ENCODE results near the gene DUSP9.
"Not testable (repeated sequence)": the region's sequence is repeated elsewhere in the genome, so short reads cannot be mapped to it uniquely, and the experiment has no call there.

The DUSP9 gene

DNA sequence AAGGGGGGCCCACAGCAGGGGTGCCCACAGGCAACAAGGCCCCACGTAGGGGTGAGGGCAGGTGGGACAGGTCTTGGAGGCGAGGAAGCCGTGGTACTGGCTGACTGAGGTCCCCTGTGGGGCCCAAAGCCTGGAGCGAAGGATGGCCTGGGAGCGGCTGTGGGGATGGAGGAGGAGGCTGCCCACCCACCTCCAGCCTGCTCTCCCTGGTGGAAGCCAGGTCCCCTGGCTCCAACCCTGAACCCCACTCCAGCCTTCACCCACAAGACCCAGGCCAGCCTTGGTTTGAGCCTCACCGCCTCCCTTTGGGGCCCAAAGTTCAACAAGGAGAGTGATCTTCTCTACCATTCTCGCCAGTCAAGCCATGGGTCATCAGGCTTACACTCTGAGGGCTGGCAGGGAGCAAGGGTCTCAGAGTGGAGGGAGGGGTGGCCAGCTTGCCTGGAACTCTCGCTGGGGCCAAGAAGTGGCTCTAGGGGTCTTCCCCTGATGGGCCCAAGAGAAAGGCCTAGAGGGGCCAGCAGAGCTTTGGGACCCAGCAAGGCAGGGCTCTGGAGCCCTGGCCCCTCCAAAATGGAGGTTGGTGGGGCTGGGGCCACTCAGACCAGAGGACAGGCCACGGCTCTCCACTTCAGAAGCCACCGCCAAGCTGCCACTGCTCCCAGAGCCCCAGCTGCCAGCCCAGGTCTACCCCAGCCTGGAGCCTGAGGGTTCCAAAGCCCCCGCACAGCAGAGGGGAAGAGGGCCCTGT is 21.6 kb downstream of the DUSP9 start:
- no peak overlapping the region for H3K27ac Mint-ChIP-seq
- peaks cover 9% of the 10 kb centered on the region for H3K27me3 Mint-ChIP-seq
- no peaks in the 10 kb centered on the region for H3K9me3 Mint-ChIP-seq
- no peak overlapping the region for H3K4me3 Mint-ChIP-seq
- peaks cover 4% of the 10 kb centered on the region for H3K4me1 Mint-ChIP-seq (ENCODE audit: low read depth)
- H3K36me3 Mint-ChIP-seq (ENCODE audit: low read depth) = no peaks in the 10 kb centered on the region

DNA sequence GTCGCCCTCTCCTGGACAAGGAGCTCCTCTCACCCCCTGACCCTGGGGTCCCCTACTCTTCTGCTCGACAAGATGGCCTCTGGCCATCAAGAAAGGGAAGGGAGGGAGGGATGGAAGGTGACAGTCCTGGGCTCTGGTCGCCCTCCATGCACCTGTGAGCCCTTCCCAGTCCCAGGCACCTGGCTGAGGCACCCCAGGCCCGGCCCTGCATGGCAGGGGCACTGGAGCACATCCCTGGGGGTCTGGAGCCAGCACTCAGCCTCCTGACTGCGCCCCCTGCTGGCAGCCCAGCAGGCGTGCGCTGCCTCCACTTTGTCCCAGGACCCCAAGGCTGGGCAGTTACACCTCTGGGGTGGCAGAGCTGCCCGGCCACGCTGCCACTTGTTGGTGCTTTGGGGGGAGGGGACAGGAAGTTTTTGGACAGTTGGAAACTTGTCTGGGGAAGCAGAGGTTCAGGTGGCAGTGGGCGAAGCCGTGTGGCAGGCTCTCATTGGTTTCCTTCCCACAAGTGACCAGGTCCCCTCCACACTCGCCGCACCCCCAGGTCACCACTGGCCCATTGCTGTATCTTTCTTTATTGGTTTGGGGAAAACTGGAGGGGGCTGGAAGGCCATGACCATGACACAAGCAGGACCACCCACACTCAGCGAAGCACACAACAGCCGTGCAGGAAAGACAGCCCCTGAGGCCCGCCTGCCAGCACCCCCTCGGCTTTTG is 22.3 kb downstream of the DUSP9 start:
- H3K27me3 Mint-ChIP-seq = peaks cover 14% of the 10 kb centered on the region
- H3K4me3 Mint-ChIP-seq = no peak overlapping the region
- no peaks in the 10 kb centered on the region for H3K36me3 Mint-ChIP-seq (ENCODE audit: low read depth)
- no peaks in the 10 kb centered on the region for H3K9me3 Mint-ChIP-seq
- H3K4me1 Mint-ChIP-seq (ENCODE audit: low read depth) = peaks cover 8% of the 10 kb centered on the region
- no peak overlapping the region for H3K27ac Mint-ChIP-seq

GRCh38 chrX:153669901-153670731 is 23.1 kb downstream of the DUSP9 start:
- no peaks in the 10 kb centered on the region for H3K9me3 Mint-ChIP-seq
- no peaks in the 10 kb centered on the region for H3K36me3 Mint-ChIP-seq (ENCODE audit: low read depth)
- no peak overlapping the region for H3K4me3 Mint-ChIP-seq
- no peak overlapping the region for H3K27ac Mint-ChIP-seq
- H3K4me1 Mint-ChIP-seq (ENCODE audit: low read depth) = peaks cover 8% of the 10 kb centered on the region
- peaks cover 21% of the 10 kb centered on the region for H3K27me3 Mint-ChIP-seq

GRCh38 chrX:153670748-153671588 is 24.0 kb downstream of the DUSP9 start:
- Mint-ChIP-seq H3K27me3 (peaks cover 18% of the 10 kb centered on the region), H3K36me3 (ENCODE audit: low read depth) (no peaks in the 10 kb centered on the region), H3K27ac (no peak overlapping the region), H3K4me3 (no peak overlapping the region), H3K9me3 (no peaks in the 10 kb centered on the region), H3K4me1 (ENCODE audit: low read depth) (peaks cover 8% of the 10 kb centered on the region)

- Mint-ChIP-seq H3K9me3 (no peaks in the 10 kb centered on the region), H3K27ac (no peak overlapping the region), H3K4me1 (ENCODE audit: low read depth) (peaks cover 8% of the 10 kb centered on the region), H3K27me3 (peaks cover 18% of the 10 kb centered on the region), H3K4me3 (no peak overlapping the region), H3K36me3 (ENCODE audit: low read depth) (no peaks in the 10 kb centered on the region)
Observed at GRCh38 chrX:153671589-153672530, 24.9 kb downstream of the DUSP9 start.

DNA sequence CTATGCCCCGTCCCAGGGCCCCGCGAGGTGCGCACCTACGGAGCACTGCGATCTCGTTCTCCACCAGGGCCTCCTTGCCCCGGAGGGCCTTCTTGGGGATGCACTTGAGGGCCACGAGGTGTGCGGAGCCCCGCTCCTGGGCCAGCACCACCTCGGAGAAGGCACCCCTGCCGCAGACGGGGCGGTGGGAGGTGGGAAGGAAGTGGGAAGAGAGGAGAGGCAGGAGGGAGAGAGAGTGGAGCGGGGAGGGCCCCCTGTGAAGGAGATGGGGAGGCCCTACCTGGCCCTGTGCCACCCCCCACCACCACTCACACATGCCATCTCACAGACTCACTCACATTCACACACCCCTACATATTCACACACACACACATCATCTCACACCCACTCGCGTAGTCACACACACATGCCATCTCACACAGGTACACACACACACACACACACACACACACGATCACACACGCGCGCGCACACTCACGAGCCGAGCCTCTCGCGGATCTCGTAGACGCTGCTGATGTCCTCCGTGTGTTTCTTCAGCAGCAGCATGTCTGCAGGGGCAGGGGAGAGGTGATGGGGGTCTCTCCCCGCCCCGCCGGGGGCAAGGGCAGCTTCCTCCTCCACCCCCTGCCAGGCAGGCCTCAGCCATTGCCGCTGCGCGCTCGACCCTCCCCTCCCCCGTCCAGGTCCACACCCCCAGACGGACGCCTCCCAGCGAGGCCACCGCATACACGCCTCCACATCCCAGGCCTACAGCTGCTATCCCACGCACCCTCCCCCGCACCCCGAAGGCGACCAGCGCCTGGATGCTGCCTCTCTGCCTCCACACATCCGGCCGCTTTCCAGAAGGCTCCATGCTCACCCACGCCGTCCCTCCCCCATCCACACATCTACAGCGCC is 25.8 kb downstream of the DUSP9 start:
- H3K9me3 Mint-ChIP-seq = no peaks in the 10 kb centered on the region
- no peak overlapping the region for H3K27ac Mint-ChIP-seq
- H3K4me1 Mint-ChIP-seq (ENCODE audit: low read depth) = peaks cover 8% of the 10 kb centered on the region
- no peak overlapping the region for H3K4me3 Mint-ChIP-seq
- peaks cover 18% of the 10 kb centered on the region for H3K27me3 Mint-ChIP-seq
- H3K36me3 Mint-ChIP-seq (ENCODE audit: low read depth) = no peaks in the 10 kb centered on the region

DNA sequence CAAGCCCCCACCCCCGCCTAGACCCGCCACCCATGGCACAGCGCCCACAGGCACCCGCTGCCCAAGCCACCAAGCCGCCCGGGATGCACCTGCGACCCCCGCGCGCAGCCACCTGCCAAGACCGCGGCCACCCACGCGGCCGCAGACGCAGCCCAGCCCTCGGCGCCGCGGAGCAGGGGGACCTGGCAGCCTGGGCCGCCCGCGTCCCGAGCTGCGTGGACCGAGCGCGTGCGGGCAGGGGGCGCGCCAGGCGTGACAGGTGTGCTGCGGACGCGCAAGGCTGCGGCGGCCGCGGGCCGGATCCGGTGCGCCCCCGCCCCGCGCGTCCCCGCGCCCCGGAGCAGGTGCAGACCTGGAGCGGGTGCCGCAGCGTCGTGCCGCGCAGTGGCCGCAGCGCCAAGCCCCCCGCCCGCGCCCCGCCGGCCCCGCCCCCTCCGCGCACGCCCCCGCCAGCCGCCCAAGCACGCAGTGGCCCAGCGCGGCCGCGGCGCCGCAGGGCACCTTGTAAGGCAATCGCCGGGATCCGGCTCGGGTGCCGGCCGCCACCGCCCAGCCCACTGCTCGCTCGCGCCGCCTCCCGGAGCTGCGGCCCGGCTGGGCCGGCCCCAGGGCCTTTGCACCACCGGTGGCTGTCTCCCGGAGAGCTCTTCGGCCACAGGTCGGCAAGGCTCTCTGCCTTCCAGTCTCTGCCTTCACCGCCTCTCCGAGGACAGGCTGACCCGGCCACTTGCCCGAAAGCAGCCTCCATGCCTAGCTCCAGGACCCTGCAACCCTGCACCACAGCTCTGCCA is 26.6 kb downstream of the DUSP9 start, which contains the start of gene PNCK:
TSS of gene PNCK (minus strand) at position 386 of the 791 bp plus-strand sequence. CDS start 737 bp downstream, outside the sequence.
- Mint-ChIP-seq H3K27ac (no peak within 1 kb of the TSS), H3K4me3 (peak within 1 kb of the TSS; percentile 3), H3K36me3 (ENCODE audit: low read depth) (no peaks in the 10 kb centered on the region), H3K27me3 (peaks cover 18% of the 10 kb centered on the region), H3K9me3 (no peaks in the 10 kb centered on the region), H3K4me1 (ENCODE audit: low read depth) (peaks cover 8% of the 10 kb centered on the region)

- peak overlapping the region; percentile 3 for H3K4me3 Mint-ChIP-seq
Observed at GRCh38 chrX:153674219-153674851, 27.3 kb downstream of the DUSP9 start.

DNA sequence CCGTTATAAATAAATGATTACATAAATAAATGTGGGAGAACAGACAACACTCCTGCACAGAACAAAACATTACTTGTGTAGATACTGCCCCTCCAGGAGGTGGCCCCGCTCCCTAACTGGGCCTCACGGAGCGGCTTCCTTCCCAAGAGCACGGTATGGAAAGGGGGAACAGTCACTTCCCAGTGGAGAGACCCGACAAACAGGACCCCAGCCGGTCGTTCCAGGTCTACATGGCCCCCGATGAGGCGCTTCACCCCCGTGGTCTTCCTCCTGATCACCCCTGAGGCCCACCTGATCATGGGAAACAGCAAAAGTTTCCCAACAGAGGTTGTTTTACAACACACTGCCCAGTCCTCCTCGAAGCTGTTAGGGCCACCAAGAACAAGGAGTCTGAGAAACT is 34.2 kb downstream of the DUSP9 start:
- Mint-ChIP-seq H3K4me3 (no peak overlapping the region), H3K36me3 (ENCODE audit: low read depth) (no peaks in the 10 kb centered on the region), H3K9me3 (no peaks in the 10 kb centered on the region), H3K27ac (no peak overlapping the region), H3K4me1 (ENCODE audit: low read depth) (no peaks in the 10 kb centered on the region), H3K27me3 (peaks cover 3% of the 10 kb centered on the region)

More at GRCh38 chrX:153674219-153674851, 27.3 kb downstream of the DUSP9 start:
- Mint-ChIP-seq H3K4me1 (ENCODE audit: low read depth) (peaks cover 8% of the 10 kb centered on the region), H3K36me3 (ENCODE audit: low read depth) (no peaks in the 10 kb centered on the region), H3K27me3 (peaks cover 18% of the 10 kb centered on the region), H3K9me3 (no peaks in the 10 kb centered on the region), H3K27ac (no peak overlapping the region)

- H3K4me3 Mint-ChIP-seq; H3K4me1 Mint-ChIP-seq (ENCODE audit: low read depth); H3K27ac Mint-ChIP-seq; H3K27me3 Mint-ChIP-seq; H3K9me3 Mint-ChIP-seq; H3K36me3 Mint-ChIP-seq (ENCODE audit: low read depth): not testable (repeated sequence)
Observed at GRCh38 chrX:153683486-153683885, 36.5 kb downstream of the DUSP9 start.

DNA sequence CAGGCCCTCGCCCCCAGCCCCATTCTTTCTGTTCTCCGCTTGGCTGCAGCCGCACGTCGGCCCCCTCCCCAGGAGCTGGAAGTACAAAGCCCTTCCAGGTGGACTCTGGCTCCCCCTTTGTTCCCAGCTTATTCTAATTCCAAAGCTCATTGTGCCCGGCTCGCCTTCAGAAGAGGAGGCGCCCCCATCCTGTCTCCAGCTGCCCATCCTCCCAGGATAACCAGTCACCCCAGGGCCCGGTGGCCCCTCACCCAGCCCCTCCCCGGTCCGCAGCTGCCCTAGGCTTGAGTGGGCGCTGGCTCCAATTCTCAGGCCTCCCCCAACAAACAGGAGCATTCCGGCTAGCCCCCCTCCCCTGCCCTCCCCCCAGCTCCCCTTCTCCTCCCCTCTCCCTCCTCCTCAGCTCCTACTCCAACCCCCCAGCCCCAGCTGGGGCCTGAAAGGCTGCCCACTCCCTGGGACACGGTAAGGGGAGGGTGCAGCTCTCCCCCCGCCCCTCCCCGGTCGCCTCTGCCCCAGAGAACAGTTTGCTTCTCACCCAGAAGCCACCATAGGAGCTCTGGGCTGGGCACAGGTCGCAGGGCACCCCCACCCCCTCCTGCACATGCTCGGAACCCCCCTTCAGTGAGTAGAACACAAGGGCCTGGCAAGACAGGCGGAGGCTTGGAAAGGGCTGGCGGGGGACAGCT is 37.6 kb downstream of the DUSP9 start:
- Mint-ChIP-seq H3K4me1 (ENCODE audit: low read depth) (no peaks in the 10 kb centered on the region), H3K27me3 (peaks cover 6% of the 10 kb centered on the region), H3K4me3 (no peak overlapping the region), H3K27ac (no peak overlapping the region), H3K9me3 (no peaks in the 10 kb centered on the region), H3K36me3 (ENCODE audit: low read depth) (no peaks in the 10 kb centered on the region)
